GM18519 (cell line): ENCODE results near the gene SFMBT2.

Experiments
- ATAC-seq: cut with Tn5 transposase; IDR thresholded peaks from one replicate; pipeline ENCODE4 v1.9.1; 2021; ENCODE audit warnings: mild to moderate bottlenecking, moderate library complexity; ENCODE audit not compliant: unreplicated experiment, low FRiP score

SFMBT2 gene

DNA sequence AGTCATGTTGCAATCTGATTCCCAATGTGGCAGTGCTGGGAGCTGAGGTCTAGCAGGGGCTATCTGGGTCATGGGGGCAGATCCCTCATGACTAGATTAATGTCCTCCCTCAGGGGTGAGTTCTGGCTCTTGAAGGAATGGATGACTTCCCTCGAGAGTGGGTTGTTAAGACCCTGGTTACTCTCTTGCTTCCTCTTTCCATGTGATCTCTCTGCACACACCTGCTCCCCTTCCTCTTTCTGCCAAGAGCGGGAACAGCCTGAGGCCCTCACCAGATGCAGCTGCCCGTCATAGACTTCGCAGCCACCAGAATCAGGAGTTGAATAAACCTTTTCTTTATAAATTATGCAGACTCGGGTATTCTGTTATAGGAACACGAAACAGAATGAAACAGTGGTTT is 37.8 kb downstream of the SFMBT2 start:
- ATAC-seq, result no peak

DNA sequence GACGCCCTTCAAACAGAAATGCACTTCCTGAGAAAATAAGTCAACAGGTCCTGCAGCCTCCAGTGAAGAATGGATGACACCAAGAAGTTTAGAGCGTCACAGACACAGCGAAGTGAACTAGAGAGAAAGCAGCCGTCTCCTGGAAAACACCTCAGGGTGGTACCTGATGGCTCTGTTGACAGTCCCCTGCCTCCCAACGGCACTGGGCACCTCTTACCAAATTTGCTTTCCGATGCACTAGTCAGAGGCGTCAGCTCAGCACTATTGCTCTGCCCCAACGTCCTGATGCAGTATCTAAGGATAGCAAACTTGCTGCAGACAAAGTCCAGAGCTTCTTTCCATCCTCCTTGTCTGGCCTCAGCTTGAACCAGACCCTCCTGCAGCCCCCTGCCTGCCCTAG is 38.3 kb downstream of the SFMBT2 start:
- ATAC-seq, result no peak

DNA sequence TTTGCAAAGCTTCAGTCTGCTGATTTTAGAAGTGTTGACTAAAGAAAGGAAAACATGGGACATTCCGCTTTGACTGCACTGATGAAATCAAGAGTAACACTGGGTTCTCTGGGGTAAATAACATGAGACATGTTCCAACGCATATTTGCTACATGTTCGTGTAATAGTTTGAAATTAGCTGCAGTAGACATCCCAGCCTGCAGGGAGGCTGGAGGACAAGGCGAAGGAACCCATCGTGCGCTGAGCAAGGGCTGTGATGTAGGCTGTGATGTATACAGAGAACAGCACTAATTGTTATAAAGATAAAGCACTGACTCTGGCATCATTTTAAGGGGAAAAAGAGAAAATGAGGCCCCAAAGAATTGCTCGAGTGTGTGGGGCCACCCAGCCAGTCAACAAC is 40.3 kb downstream of the SFMBT2 start:
- no peak for ATAC-seq

DNA sequence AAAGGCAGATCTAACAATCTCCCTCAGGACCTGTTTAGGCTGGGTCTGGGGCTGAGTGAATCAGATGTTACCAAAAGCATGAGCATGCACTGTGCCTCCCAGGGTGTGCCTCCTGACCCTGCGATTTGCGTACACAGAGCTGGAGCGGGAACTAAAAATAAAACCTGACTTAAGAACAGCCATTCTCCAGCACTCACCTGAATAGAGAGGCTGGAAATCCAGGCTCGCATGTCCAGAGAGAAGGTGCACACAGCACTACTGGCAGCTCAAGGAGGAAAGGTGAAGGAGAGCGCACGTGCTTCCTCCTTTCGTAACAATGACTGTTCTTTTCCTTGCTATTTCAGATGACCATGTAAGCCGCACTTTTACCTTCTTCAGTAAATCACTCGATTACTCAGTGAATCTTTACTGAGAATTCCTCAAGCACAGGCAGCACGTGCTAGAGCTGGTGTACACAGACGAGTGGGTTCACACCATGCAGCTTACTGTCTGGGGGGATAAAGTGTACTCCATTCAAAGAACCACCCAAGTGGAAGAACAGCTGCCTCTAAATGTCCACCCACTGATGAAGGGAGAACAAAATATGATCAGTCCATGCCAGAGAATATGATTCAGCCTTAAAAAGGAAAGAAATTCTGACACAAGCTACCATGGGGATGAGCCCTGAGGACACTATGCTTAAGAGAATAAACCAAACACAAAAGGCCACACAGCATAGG is 45.6 kb downstream of the SFMBT2 start:
- ATAC-seq, result no peak

DNA sequence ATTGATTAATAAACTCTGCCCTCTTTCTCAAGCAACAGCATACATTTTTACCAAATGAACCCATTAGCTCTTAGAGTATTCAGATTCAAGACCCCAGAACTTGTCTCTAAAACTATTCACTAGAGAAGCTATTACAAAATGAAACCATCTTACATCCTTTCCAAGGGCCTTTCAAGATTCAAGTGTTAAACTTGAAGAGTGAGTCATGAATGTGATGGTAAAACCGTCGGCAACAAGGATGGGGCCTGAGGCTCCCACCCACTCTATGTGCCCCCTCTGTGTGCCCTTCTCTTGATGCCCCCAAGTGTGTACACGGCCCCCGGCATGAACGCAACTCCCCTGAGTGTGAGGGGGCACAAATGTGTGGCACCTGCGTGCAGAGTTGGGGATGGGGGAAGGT is 46.4 kb downstream of the SFMBT2 start:
- no peak for ATAC-seq

DNA sequence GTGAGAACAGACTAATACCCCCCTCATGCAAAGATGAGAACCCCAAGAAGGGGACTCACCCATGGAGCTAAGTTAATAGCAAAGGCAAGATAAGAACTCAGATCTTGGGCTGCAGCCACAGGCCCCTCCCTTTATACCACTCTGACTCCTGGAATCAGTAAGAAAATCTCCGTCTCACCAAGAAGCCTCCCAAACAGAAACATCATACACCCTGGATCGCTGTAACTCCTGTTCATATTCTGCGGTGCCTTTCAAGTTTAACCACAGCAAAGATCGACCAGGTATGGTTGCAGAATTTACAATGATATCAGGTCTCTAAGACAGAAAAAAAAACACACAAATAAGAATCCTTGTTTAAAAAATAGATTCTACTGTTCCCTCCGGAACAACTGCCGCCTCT is 47.1 kb downstream of the SFMBT2 start:
- no peak for ATAC-seq

DNA sequence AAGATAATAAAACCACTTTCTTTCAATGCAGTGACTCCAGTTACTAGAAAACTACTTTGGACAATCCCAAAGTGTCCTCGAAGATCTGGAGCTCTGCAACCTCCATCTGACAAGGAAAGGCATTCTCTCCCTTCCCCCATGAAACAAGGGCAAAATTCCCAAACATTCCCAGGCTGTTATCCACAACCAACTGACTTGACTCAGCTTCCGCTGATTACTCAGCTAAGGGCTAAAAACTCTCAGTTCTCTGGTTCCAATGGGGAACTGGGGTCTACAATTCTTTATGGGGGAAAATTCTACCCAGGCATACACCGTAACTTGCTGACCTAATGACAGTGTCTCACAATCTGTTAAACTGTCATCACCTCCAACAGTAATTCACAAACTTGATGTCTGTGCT is 48.4 kb downstream of the SFMBT2 start:
- ATAC-seq, result no peak

DNA sequence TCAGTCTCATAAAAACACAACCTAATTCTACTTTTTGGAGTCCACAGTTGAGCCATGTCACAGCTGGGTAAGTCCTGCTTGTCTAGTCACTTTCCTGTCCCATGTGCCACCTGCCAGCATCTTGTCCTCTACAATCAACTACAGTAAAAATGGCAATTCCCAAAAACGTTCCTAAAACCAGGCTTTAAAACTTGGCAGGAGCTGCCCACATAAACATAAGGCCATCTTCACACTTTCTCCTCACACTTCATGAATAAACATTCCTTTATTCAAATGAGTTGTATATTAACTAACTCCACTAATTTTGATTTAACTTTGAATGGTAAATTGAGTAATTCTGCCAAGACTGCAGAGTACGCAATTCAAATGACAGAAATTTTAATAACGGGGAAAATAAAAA is 49.5 kb downstream of the SFMBT2 start:
- no peak for ATAC-seq

DNA sequence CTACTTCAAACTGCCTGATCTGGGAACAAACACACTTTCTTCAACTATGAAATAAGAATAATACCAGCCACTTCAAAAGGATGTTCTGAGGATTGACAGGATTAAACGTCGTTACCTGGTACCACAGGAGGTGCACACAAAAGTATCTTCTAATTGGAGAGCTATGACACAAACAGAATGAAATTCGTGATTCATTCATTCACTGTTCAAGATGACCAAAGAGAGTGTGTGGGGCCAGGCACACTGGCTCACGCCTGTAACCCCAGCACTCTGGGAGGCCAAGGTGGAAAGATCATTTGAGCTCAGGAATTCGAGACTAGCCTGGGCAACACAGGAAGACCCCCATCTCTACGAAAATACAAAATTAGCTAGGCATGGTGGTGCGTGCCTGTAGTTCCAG is 50.9 kb downstream of the SFMBT2 start:
- ATAC-seq, result no peak

DNA sequence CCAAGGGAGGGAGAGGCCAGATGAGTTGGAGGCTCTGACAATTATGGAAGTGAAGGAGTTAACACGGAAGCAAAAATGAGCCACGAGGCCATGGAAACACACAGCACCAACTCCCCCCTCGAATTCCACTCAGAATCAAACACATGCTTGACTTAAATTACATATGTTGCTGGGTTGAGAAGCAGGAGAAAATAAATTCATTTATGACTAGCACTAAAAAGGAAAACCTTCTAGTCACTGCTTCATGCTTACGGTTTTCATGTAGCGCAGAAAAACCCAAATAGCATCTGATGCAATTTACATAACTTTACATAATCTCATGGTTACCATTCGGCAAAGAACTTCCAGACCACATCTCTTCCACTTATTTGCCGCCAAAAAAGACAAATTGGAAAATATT is 51.5 kb downstream of the SFMBT2 start:
- no peak for ATAC-seq

DNA sequence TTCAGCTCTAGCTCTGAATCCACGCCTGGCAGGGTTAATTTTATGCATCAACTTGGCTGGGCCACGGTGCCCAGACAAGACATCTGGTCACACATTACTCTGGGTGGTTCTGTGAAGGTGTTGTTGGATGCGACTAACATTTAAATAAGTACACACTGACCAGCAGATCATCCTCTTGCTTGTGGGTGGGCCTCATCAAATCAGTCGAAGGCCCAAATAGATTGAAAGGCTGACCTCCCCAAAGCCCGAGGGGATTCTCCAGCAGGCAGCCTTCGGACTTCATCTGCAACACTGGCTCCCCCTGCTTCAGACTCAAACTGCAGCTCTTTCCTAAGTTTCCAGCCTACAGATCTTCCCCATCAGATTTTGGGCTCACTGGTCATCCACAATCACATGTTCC is 53.6 kb downstream of the SFMBT2 start:
- no peak for ATAC-seq

DNA sequence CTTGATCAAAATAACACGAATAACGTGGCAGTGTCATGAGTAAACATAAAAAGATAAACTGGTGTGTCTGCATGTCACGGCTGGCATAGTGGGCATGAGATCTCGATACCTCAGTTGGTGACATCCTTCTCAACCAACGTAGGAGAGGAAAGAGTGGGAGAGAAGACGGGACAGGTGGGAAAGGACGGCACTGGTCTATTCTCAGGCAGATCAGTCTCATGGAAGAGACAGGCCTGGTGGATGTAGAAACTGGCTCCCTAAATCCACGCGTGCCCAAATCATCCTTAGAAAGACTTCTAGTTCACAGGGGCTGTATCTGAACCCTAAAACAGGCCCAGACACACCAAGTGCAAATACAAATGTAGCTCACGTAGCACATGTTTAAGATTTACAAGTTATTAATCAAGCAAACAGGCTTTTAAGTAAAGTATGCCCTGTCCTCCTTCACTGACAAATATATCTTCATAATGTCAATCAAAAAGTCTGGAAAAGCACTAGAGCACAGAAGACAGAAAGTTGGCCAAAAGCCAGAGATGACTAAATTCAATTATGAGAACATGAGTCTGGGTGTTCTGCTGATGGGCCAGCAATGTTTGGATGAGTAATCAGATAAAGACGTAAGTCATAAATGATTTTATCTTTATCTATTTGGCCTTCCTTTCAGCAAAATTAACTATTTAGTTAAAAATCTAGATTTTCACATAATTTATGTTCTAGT is 56.3 kb downstream of the SFMBT2 start:
- ATAC-seq, result no peak

DNA sequence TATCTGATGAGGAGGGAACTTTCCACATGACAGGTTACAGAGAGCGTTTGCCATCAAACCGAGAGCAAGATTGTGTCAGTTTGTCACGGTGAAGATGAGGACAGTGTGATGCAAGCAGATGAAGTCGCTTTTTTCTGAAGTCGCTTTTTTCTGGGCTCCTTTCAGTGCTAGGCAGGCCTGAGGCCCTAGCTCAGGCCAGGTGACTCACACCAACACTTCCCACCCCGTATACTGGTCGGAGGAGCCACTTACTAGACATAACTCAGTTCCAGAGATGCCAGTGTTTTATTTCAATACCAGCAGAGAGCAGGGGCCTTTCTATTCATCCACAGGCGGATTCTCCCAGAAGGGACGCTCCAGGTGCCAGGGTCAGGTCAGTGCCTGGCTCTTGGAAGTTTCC is 58.9 kb downstream of the SFMBT2 start:
- ATAC-seq, result no peak

DNA sequence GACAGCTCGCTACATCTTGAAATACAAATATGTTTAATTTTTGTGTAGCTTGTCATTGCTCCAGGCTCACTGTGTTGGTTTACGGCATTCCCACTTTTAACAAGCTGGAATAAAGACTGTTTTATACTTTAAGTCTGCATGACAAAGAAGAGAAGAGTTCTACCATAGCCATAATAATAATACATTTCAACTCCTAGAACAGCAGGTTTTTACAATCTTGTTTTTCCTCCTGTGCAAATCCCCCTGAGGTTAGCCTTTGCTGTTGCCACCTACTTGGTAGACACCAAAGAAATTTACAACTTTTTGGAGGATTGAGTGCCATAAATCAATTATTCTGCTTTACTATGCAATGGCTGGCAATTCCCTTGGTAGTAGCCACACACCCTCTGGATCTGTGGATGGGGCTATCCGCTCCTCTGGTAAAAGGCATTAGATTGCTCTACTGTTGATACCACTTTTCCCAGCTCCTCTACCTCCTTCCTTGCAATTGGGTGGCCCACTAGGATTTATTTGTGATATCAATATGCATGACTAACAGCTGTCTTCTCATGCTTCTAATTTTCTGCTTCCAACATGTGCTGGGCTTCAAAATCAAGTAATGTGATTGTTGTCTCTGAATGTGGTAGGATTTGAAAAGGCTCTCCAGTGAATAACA is 60.2 kb downstream of the SFMBT2 start:
- no peak for ATAC-seq

DNA sequence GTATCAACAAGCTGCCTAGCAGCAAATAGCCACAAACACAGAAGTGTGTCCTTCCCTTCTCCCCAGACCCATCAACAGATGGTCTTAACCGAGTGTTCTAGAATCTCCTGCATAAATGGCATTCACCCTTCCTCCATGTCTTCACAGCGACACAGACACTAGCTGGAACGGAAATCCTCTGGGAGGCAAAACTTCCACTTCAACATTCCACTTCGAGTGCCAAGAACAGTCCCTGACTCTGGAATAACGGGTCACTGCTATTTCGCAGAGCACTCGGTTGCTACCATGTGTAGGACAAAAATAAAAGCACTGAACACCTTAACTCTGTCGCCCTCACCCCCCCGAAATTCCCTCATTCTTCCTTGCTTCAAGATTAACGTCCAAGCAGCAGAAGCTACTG is 65.1 kb downstream of the SFMBT2 start:
- ATAC-seq, result no peak

DNA sequence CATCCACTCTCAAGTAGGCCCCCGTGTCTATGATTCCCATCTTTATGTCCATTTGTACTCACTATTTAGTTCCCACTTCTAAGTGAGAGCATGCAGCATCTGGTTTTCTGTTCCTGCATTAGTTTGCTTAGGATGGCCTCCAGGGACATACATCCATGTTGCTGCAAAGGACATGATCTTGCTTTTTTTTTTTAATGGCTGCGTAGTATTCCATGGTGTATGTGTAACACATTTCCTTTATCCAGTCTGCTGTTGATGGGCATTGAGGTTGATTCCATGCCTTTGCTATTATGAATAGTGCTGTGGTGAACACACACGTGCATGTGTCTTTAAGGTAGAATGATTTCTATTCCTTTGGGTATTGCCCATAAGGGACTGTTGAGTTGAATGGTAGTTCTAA is 67.8 kb downstream of the SFMBT2 start:
- no peak for ATAC-seq

DNA sequence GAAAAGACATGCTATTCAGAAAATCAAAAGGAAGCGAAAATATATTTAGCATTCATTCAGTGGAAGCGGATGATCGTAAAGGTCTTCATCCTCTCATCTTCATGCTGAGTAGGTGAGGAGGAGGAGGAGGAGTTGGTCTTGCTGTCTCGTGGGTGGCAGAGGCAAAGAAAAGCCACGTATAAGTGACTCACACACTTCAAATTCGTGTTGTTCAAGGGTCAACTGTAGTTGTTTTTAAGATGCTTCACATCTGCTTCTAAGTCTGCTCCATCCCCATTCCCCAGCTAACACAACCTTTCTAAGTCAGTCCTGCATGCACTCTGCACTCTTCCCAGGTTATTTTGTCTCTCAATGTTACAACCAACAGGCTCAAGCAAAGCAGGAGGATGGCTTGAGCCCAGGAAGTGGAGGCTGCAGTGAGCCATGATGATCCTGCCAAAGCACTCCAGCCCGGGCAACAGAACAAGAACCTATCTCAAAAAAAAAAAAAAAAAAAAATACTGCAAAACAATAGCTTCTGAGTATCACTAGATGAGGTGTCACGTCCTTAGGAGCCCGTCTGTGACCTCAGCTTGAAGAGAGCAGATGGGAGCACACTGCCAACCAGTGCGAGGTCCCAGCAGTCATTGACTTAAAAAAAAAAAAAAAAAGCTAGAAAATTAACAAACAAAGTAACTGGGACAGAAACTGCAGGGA is 70.5 kb downstream of the SFMBT2 start:
- no peak for ATAC-seq

DNA sequence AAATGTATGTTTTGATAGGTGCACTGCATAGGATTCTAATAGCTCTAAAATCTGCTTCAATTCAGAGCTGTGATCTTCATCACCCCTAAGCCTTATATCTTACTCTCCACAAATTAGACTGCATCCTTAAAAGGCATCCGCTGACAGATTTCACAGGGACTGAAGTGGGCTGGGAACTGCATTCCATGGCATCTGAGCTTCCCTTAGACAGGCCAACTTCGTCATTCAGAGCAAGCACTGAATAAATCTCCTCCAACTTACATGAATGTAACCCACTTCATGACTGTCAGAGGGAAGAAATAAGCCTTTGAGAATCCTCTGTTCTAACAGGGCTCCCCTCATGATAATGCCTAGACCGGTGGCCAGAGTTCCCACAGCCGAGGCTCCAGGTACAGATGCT is 71.3 kb downstream of the SFMBT2 start:
- ATAC-seq, result no peak

DNA sequence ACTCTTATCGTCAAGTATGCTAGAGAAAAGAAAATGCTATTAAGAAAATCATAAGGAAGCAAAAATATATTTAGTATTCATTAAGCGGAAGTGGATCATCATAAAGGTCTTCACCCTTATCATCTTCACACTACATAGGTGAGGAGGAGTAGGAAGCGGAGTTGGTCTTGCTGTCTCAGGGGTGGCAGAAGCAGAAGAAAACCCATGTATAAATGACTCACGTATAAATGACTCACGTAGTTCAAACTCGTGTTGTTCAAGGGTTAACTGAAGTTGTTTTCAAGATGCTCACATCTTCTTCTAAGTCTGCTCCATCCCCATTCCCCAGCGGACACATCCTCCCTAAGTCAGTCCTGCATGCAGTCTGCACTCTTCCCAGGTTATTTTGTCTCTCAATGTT is 72.4 kb downstream of the SFMBT2 start:
- no peak for ATAC-seq

DNA sequence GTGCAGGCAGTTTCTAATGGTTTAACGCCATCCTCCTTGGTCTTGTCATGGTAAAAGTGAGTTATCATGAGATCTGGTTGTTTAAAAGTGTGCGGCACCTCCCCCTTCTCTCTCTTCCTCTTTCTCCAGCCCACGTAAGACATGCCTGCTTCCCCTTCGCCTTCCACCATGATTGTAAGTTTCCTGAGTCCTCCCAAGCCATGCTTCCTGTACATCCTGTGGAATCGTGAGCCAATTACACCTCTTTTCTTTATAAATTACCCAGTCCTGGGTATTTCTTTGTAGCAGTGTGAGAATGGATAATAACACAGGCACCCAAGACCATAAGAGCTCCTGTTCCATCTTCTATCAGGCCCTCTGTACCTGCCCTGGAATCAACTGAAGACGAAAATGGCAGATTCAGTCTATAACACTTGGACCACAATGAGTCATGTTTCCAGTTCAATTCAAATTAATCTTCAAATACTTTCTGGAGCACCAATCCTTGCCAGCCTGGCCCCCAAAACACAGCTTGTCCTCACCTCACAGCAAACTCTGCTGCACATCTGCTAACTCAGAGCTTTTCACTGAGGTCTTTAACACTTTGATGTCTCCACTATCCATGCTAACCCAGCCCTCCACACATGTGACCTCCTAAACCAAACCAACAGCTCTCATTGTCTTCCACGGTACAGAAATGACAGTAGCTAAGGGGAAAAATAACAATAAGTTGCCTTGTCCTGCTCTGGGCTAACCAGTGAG is 73.2 kb downstream of the SFMBT2 start:
- ATAC-seq, result no peak

DNA sequence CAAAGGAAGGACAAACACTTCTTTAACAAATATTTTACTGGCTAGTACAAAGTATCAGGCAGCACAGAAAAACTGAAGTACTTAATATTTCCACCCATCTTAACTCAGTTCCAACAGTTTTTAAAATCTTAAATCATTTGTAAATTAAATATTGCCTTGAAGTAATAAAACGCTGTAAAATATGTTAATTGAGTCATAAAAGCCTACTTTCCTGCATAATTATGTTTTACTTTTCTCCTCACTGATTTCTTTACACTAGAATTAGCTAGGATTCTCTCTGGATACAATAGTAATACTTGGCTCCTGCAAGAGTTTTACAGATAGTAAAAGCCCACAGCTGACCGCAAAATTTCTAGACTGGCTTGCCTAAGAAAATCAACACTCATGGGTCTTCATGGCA is 74.9 kb downstream of the SFMBT2 start:
- no peak for ATAC-seq
